Endothelial cell of umbilical vein (primary cell): ENCODE data around the gene PRRX2.

Experiments used
- CTCF ChIP-seq, 2 donors: IDR thresholded peaks; 1 replicate in 1 of 2; 2 replicates in 1 of 2; pipeline ENCODE4 v1.5.1; 2011; ENCODE audit warnings: low read length in 2 of 2, mild to moderate bottlenecking in 2 of 2, moderate library complexity in 2 of 2, control low read depth in 1 of 2, inconsistent platforms in 1 of 2, low read depth in 1 of 2; ENCODE audit not compliant: insufficient read depth in 1 of 2; ENCODE audit errors: extremely low read depth in 1 of 2
- EZH2 ChIP-seq: IDR thresholded peaks from 2 replicates; pipeline ENCODE4 v1.6.1; 2012; ENCODE audit warnings: borderline replicate concordance, low read depth, mild to moderate bottlenecking, moderate library complexity, low read length, inconsistent platforms; ENCODE audit not compliant: severe bottlenecking

GRCh38 chr9:129701549-129701948, 36.1 kb downstream of the PRRX2 start:
- TF ChIP-seq CTCF (IDR thresholded peaks at IDR 0.05; ENCODE audit: extremely low read depth in 1 of 2, insufficient read depth in 1 of 2, low read depth in 1 of 2, low read length in 2 of 2) (no peak), EZH2 (no peak)
